Kidney epithelial cell (primary cell): ENCODE data around the gene ARF1. TPM values are rescaled to one million over a fixed set of nuclear protein-coding genes. Genes with fewer than 3 reads are reported as not detected.

Experiments used
- DNase-seq: peaks from one replicate; pipeline ENCODE4 v3.0.0-alpha.2; 2010; ENCODE audit warnings: low read depth
- H3K27me3 ChIP-seq: 2 replicates; pipeline ENCODE4 v1.6.0; 2011; ENCODE audit warnings: low read length; ENCODE audit not compliant: control insufficient read depth, insufficient read depth
- H3K36me3 ChIP-seq: 2 replicates; pipeline ENCODE4 v1.5.1; 2011; ENCODE audit warnings: low read length; ENCODE audit not compliant: control insufficient read depth, insufficient read depth
- H3K4me3 ChIP-seq: 2 replicates; pipeline ENCODE4 v1.5.1; 2011; ENCODE audit warnings: low read depth, mild to moderate bottlenecking, control low read depth, low read length
- total RNA-seq: library from RNA; depleted of rRNA; stranded (reverse); fragments of >200 nt; gene quantifications from 2 replicates; pipeline ENCODE4 v1.2.3, GENCODE V29; 2015
- TF ChIP-seq, protein P1 (sequence below): IDR thresholded peaks from 2 replicates; pipeline ENCODE4 v1.5.1; 2011; ENCODE audit warnings: mild to moderate bottlenecking, moderate library complexity, low read length, control low read depth, inconsistent platforms; ENCODE audit not compliant: insufficient read depth, poor library complexity, severe bottlenecking

ARF1 gene
- total RNA-seq, 1 donor from 2014 or later, result 479 TPM

DNA sequence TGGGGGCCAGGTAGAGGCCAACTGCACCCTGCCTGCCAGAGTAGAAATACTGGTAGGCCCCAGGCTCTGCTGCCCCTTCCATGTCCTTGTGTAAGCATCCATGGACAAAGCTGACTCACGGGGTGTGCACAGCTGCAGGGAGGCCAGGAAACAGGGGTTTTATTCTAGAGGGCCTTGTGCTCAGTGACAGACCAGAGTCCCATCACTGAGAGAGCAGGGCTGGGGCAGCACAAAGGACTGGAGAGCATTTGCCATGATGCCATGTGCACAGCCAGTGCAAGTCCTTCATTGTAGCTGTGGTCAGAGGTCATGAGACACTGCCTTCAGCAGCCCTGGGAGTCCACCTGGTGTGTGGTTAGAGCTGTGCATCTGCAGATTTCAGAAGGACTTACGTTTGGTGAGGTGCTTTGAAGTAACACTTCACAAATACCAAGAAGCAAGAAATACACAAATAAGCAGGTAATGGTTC lies 8.1 kb downstream of the ARF1 start:
- TF ChIP-seq, protein P1, sequence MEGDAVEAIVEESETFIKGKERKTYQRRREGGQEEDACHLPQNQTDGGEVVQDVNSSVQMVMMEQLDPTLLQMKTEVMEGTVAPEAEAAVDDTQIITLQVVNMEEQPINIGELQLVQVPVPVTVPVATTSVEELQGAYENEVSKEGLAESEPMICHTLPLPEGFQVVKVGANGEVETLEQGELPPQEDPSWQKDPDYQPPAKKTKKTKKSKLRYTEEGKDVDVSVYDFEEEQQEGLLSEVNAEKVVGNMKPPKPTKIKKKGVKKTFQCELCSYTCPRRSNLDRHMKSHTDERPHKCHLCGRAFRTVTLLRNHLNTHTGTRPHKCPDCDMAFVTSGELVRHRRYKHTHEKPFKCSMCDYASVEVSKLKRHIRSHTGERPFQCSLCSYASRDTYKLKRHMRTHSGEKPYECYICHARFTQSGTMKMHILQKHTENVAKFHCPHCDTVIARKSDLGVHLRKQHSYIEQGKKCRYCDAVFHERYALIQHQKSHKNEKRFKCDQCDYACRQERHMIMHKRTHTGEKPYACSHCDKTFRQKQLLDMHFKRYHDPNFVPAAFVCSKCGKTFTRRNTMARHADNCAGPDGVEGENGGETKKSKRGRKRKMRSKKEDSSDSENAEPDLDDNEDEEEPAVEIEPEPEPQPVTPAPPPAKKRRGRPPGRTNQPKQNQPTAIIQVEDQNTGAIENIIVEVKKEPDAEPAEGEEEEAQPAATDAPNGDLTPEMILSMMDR, result no peak
- no peak overlapping the region for H3K4me3 ChIP-seq
- no peaks in the 10 kb centered on the region for H3K27me3 ChIP-seq
- no peaks in the 10 kb centered on the region for H3K36me3 ChIP-seq
- DNase-seq, result no peak

DNA sequence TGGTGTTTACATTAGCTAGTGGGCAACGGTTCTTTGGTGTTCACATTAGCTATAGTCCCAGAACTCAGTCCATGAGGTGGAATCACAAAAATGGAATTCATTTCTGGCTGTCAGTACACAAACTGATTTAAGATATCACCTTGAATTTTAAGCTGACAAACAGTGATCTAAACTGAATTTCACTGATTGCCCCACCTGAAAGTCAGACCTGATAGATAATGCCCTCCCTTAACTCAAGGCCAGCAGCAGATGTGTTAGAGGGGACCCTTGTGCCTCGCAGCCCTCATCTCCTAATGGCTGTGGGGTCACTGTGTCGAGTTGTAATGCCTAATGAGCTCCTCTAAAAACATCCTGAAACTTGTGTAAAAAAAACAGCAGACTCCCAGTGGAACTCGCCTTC lies 8.6 kb downstream of the ARF1 start:
- DNase-seq, result no peak
- Histone ChIP-seq H3K27me3 (no peaks in the 10 kb centered on the region), H3K36me3 (no peaks in the 10 kb centered on the region), H3K4me3 (no peak overlapping the region)
- TF ChIP-seq, protein P1, result no peak

DNA sequence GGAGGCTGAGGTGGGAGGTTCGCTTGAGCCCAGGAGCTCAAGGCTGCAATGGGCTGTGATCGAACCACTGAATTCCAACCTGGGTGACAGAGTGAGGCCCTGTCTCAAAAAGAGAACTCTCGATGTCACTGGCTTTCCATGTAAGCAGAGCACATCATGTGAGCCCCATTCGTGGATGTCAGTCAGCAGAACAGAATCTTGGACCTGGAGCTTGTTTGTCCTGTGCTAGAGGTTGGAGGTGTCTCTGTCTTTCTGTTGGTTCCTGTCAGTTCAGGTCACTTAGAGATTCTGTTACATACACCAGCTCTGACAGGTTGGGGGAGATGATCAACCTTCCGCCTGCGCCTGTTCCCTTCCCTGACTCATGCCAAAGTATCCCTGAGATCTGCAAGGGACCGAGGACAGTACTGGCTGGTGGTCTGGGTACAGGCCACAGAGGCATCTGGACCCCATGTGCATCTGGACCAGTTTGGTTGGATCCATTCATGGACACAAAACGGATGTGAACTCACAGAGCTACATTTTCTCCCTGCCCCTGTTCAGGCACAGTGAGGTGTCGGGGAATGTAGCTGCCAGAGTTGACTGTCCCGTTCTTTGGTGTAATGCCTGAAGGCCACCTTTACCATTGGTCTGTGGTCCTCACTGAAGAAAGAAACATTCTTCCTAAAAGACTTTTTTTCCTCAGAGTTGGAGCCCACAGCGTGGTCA lies 10.0 kb downstream of the ARF1 start:
- TF ChIP-seq, protein P1, result no peak
- Histone ChIP-seq H3K27me3 (no peaks in the 10 kb centered on the region), H3K36me3 (no peaks in the 10 kb centered on the region), H3K4me3 (no peak overlapping the region)
- DNase-seq, result no peak

DNA sequence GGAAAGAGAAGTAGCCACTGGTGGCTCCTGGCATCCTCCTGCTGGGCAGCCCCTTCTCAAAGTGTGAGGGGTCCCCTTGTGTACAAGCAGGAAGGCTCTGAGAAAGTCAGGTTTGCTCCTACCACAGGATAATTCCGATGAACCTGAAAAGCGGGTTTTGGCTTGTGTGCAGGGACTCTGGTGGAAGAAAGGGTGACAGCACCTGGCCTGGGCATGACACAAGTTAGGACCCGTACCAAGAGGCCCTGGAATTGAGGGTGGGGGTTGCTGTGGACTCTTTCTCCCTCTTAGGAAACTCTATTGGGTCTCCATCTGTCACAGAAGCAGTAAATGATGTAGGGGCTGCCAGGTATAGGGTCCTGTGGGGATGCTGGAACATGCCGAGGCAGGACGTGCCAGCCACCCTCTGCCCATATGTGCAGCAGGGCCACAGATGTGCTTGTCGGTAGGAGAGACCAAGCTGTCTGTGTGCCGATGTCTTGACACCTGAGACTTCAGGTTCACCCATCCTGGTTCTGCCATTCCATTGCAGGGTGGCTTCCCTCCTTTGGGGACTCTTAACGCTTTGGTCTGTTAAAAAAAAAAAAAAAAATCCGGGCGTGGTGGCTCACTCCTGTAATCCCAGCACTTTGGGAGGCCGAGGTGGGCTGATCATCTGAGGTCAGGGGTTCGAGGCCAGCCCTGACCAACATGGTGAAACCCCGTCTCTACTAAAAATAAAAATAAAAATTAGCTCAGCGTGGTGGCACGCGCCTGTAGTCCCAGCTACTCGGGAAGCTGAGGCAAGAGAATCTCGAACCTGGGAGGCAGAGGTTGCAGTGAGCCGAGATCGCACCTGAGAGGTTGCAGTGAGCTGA lies 10.8 kb downstream of the ARF1 start:
- no peaks in the 10 kb centered on the region for H3K36me3 ChIP-seq
- H3K27me3 ChIP-seq, result no peaks in the 10 kb centered on the region
- TF ChIP-seq, protein P1, result no peak
- DNase-seq, result no peak
- no peak overlapping the region for H3K4me3 ChIP-seq

DNA sequence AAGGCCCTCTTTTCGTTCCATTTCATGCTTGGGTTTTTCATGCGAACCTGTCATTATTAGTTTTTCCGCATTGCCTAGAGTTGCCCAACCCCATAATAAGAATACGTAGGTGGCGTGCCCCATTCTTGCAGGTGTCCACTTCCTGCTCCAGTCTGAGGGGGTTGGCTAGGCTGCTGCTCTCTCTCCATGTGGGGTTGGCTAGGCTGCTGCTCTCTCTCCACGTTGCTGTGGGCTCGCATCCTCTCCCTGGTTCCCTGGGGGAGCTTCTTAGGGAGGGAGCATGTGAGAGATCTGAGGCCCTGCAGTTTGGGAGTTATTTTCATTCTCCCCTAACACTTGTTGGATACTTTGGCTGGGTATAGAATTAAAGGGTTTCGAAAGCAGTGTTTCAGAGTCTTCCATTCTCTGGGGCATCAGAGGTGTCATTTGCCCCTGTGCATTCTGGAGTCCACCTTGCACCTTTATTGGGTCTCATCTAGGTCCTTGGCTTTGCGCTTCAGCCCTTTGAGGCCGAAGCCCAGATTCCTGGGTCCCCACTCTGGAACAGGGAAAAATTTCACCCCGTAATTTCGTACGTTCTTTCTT lies 12.0 kb downstream of the ARF1 start:
- Histone ChIP-seq H3K27me3 (no peaks in the 10 kb centered on the region), H3K36me3 (peaks cover 2% of the 10 kb centered on the region), H3K4me3 (no peak overlapping the region)
- DNase-seq, result no peak
- TF ChIP-seq, protein P1, result no peak
